Tibial nerve (tissue), 4 donors: Measurements from ENCODE around the gene VDAC1. TPM values are rescaled to one million over a fixed set of nuclear protein-coding genes. Genes with fewer than 3 reads are reported as not detected.
A peak's percentile ranks its signal among the peaks of the same experiment; 100 is the strongest.

ENCODE experiments used
- DNase-seq, 2 donors: peaks; one replicate each; pipeline ENCODE4 v3.0.0-alpha.2; 2019; ENCODE audit warnings: low spot score in 2 of 2
- H3K27ac ChIP-seq, 4 donors: fragments of 200-600 bp; sonication (generic) in 3 of 4; one replicate each; pipeline ENCODE4 v1.5.1; 2017 to 2019; ENCODE audit warnings: mild to moderate bottlenecking in 1 of 4
- H3K27me3 ChIP-seq, 2 donors: fragments of 200-600 bp; sonication (generic) in 1 of 2; one replicate each; pipeline versions ENCODE4 v1.5.1 to v1.6.0; 2017 to 2019
- H3K36me3 ChIP-seq, 3 donors: fragments of 200-600 bp; sonication (generic); one replicate each; pipeline ENCODE4 v1.5.1; 2018 to 2019
- H3K4me1 ChIP-seq, 4 donors: fragments of 200-600 bp; sonication (generic) in 3 of 4; one replicate each; pipeline ENCODE4 v1.5.1; 2017 to 2019
- H3K4me3 ChIP-seq, 4 donors: fragments of 200-600 bp; sonication (generic) in 3 of 4; one replicate each; pipeline ENCODE4 v1.5.1; 2017 to 2019; ENCODE audit warnings: mild to moderate bottlenecking in 1 of 4, moderate library complexity in 1 of 4
- H3K9me3 ChIP-seq, 4 donors: fragments of 200-600 bp; sonication (generic) in 3 of 4; one replicate each; pipeline ENCODE4 v1.5.1; 2017 to 2019
- EP300 ChIP-seq, 2 donors: sonication (generic); formaldehyde crosslinking; IDR thresholded peaks; one replicate each; pipeline ENCODE4 v1.6.1; 2017; ENCODE audit warnings: antibody characterized with exemption in 2 of 2, mild to moderate bottlenecking in 1 of 2
- POLR2A ChIP-seq, 2 donors: fragments of 450-650 bp; IDR thresholded peaks; one replicate each; pipeline ENCODE4 v1.6.1; 2017; ENCODE audit warnings: antibody characterized with exemption in 2 of 2, mild to moderate bottlenecking in 2 of 2, moderate library complexity in 2 of 2
- WGBS, 2 donors: methylation state at CpG; one replicate each; pipeline ENCODE4 v1.1.5; 2018; 5-methylcytosine and 5-hydroxymethylcytosine counted together
- total RNA-seq, 4 donors: library from RNA; depleted of rRNA; stranded (reverse); fragments of >200 nt; gene quantifications; one replicate each; pipeline ENCODE4 v1.1.0, GENCODE V29; 2016
- TF ChIP-seq, protein P1 (sequence below), 5 experiments: fragments of 200-600 bp in 3 of 5; fragments of 450-650 bp in 2 of 5; sonication (generic) in 3 of 5; IDR thresholded peaks; one replicate each; pipeline ENCODE4 v1.5.1; 2016 to 2019; ENCODE audit warnings: antibody characterized with exemption in 5 of 5, mild to moderate bottlenecking in 3 of 5, moderate library complexity in 2 of 5

VDAC1 gene
- total RNA-seq, 4 donors from 2014 or later: 64.7 to 103 (median 71.9) TPM

- Histone ChIP-seq H3K4me3 (no peak overlapping the region), H3K27me3 (no peaks in the 10 kb centered on the region), H3K27ac (no peak overlapping the region), H3K9me3 (no peaks in the 10 kb centered on the region), H3K4me1 (no peaks in the 10 kb centered on the region), H3K36me3 (no peaks in the 10 kb centered on the region)
- no peak for TF ChIP-seq EP300 (IDR thresholded peaks at IDR 0.05)
- TF ChIP-seq, protein P1, sequence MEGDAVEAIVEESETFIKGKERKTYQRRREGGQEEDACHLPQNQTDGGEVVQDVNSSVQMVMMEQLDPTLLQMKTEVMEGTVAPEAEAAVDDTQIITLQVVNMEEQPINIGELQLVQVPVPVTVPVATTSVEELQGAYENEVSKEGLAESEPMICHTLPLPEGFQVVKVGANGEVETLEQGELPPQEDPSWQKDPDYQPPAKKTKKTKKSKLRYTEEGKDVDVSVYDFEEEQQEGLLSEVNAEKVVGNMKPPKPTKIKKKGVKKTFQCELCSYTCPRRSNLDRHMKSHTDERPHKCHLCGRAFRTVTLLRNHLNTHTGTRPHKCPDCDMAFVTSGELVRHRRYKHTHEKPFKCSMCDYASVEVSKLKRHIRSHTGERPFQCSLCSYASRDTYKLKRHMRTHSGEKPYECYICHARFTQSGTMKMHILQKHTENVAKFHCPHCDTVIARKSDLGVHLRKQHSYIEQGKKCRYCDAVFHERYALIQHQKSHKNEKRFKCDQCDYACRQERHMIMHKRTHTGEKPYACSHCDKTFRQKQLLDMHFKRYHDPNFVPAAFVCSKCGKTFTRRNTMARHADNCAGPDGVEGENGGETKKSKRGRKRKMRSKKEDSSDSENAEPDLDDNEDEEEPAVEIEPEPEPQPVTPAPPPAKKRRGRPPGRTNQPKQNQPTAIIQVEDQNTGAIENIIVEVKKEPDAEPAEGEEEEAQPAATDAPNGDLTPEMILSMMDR (IDR thresholded peaks at IDR 0.05): peak in 3 of 5 experiments; percentile 15 to 41 (median 20)
- no peak for DNase-seq
- 64 to 68% methylated on average over 5 to 6 of the region's 6 CpGs for WGBS, 2 donors
Observed at GRCh38 chr5:134026521-134027287, 21.9 kb upstream of the VDAC1 start.

DNA sequence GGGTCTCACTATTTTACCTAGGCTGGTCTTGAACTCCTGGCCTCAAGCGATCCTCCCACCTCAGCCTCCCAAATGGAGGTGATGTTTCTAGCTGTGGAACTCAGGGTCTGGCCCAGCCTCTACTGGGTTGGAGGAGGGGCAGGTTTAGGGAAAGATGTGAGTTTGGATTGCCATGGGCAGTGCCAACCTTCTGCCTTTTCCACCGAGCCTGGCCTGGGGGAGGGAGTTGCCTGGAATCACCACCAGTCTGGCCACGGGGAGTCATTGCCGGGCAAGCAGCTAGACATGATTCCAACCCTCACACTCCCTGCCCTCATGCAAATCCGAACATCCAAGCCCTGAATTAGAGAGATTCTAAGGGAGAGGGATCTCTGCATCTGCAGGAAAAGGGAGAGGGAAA, 21.0 kb upstream of the VDAC1 start:
- no peak overlapping the region for H3K4me3 ChIP-seq
- 85 to 89% methylated on average over 5 of the region's 5 CpGs for WGBS, 2 donors
- no peak overlapping the region for H3K27ac ChIP-seq
- DNase-seq: no peak
- TF ChIP-seq, protein P1 (IDR thresholded peaks at IDR 0.05): no peak
- no peak for TF ChIP-seq POLR2A (IDR thresholded peaks at IDR 0.05)
- TF ChIP-seq EP300 (IDR thresholded peaks at IDR 0.05): no peak
- no peaks in the 10 kb centered on the region for H3K36me3 ChIP-seq
- no peaks in the 10 kb centered on the region for H3K4me1 ChIP-seq
- no peaks in the 10 kb centered on the region for H3K9me3 ChIP-seq
- H3K27me3 ChIP-seq: no peaks in the 10 kb centered on the region

DNA sequence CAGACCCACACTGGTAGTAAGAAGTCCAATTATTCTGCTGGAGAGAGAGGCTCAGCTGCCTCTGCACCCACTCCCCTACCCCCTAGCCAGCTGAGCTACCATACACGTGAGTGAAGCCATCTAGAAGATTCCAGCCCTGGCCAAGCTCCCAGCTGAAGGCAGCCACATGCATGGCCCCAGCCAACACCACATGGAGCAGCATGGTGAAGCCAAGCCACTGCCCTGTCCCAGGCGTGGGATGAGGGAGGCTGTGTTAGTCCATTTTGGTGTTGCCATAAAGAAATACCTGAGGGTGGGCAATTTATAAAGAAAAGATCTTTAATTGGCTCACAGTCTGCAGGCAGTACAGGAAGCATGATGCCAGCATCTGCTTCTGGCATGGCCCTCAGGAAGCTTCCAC, 20.0 kb upstream of the VDAC1 start:
- Histone ChIP-seq H3K36me3 (no peaks in the 10 kb centered on the region), H3K27ac (no peak overlapping the region), H3K27me3 (no peaks in the 10 kb centered on the region), H3K4me3 (no peak overlapping the region), H3K9me3 (no peaks in the 10 kb centered on the region), H3K4me1 (no peaks in the 10 kb centered on the region)
- TF ChIP-seq, protein P1 (IDR thresholded peaks at IDR 0.05): no peak
- TF ChIP-seq POLR2A (IDR thresholded peaks at IDR 0.05) (no peak), EP300 (IDR thresholded peaks at IDR 0.05) (no peak)
- 73 to 96% methylated on average over 2 of the region's 2 CpGs for WGBS, 2 donors
- DNase-seq: no peak

DNA sequence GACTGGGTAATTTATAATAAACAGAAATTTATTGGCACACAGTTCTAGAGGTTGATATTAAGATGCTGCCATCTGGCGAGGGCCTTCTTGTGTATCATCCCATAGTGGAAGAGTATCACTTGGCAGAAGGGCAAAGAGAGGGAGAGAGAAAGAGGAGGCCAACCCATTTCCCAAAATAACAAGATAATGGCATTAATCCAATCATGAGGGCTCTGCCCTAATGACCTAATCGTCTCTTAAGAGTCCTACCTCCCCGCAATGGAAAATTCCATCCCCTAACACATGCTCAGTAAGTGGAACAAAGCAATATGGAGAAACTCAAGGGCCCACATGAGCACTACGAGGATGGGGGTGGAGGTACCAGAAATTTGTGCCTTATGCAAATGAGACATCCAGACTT, 17.6 kb upstream of the VDAC1 start:
- no peak for TF ChIP-seq EP300 (IDR thresholded peaks at IDR 0.05)
- no peak for TF ChIP-seq POLR2A (IDR thresholded peaks at IDR 0.05)
- TF ChIP-seq, protein P1 (IDR thresholded peaks at IDR 0.05): no peak
- DNase-seq: no peak
- WGBS, 2 donors: 57 to 67% methylated on average over 4 of the region's 4 CpGs

GRCh38 chr5:134020188-134020587, 15.4 kb upstream of the VDAC1 start:
- H3K4me3 ChIP-seq: no peak overlapping the region
- no peaks in the 10 kb centered on the region for H3K9me3 ChIP-seq
- no peak for DNase-seq
- TF ChIP-seq EP300 (IDR thresholded peaks at IDR 0.05) (no peak), POLR2A (IDR thresholded peaks at IDR 0.05) (no peak)
- TF ChIP-seq, protein P1 (IDR thresholded peaks at IDR 0.05): no peak
- no peaks in the 10 kb centered on the region for H3K36me3 ChIP-seq
- H3K27ac ChIP-seq: peak overlapping the region in 1 of 4 donors; percentile 40
- no peaks in the 10 kb centered on the region for H3K4me1 ChIP-seq
- WGBS, 2 donors: 66 to 75% methylated on average over 4 of the region's 4 CpGs
- H3K27me3 ChIP-seq: no peaks in the 10 kb centered on the region

More for the DNA sequence above, 17.6 kb upstream of the VDAC1 start:
- H3K9me3 ChIP-seq: no peaks in the 10 kb centered on the region
- H3K27ac ChIP-seq: no peak overlapping the region
- no peaks in the 10 kb centered on the region for H3K4me1 ChIP-seq
- no peaks in the 10 kb centered on the region for H3K36me3 ChIP-seq
- no peaks in the 10 kb centered on the region for H3K27me3 ChIP-seq
- no peak overlapping the region for H3K4me3 ChIP-seq
